HG02943 (cell line): Measurements from ENCODE around the gene CUTA.
A peak's percentile ranks its signal among the peaks of the same experiment; 100 is the strongest.

Experiments used
- ATAC-seq: cut with Tn5 transposase; IDR thresholded peaks from one replicate; pipeline ENCODE4 v1.9.1; 2021; ENCODE audit warnings: mild to moderate bottlenecking, low read depth, moderate library complexity; ENCODE audit not compliant: unreplicated experiment

The CUTA gene

GRCh38 chr6:33424855-33425667, 7.2 kb upstream of the CUTA start:
- no peak for ATAC-seq

DNA sequence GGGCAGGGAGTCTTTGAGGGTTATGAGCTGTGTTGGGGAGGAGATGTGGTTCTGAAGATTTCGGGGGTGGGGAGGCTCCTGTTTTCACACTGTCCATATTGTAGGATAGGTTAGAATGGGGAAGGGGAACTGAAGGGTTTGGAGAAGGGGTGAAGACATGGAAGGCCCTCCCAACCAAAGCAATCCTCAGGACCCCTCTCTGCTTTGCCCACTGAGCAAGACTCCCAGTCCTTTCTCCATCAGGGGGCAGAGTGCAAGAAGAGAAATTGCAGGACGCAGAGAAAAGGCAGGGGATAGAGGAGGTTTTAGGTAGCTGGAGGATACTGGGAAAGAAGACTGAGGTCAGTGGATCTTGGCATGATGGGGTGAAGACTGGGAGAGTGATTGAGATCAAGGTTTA, 5.9 kb upstream of the CUTA start:
- no peak for ATAC-seq

- ATAC-seq: no peak
Measured at GRCh38 chr6:33421344-33421643, 3.4 kb upstream of the CUTA start.

GRCh38 chr6:33420491-33421343, 2.8 kb upstream of the CUTA start:
- ATAC-seq: no peak

DNA sequence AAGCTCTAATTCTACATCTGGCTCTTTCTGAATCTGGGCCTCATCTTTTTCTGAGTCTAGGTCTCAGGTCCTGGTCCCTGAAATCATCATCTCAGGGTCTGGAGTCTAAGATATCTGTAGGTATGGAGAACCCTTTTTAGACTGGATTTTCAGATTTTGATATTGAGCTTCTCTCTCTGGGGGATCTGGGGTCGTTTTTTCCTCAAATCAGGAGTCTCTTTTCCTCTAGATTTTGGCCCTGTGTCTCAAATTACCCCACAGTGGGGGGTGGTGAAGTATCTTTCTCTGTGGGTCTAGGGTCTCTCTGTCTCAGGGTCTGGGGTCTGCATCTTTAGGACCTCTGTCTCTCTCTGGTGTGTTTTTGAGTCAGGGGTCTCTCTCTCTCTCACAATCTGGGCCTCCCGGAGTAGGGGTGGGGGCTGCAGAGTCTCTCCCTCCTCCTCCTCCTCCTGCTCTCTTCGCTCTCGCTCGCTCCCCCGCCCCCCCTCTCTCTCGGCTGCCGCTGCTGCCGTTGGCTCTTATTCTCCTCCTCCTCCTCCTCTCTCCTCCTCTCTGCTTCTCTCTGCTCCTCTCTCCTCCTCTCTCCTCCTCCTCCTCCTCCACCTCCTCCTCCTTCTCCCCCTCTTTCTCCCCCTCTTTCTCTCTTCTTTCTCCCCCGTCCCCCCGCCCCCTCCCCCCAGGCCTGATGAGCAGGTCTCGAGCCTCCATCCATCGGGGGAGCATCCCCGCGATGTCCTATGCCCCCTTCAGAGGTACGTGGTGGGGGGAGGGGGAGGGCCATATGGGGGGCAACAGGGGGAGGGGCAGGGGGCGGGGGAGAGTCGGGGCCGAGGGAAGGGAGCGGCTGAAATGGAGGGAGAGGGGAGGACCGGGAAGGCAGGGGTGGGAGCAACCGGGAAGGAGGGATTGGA, 1.9 kb upstream of the CUTA start, which contains the start of gene SYNGAP1:
SYNGAP1 (plus strand) TSS at position 486 of the 911 bp plus-strand sequence; CDS start at position 686, 200 bp downstream.
- no peak for ATAC-seq

- no peak for ATAC-seq
Measured at GRCh38 chr6:33418690-33419291, 884 bp upstream of the CUTA start.

DNA sequence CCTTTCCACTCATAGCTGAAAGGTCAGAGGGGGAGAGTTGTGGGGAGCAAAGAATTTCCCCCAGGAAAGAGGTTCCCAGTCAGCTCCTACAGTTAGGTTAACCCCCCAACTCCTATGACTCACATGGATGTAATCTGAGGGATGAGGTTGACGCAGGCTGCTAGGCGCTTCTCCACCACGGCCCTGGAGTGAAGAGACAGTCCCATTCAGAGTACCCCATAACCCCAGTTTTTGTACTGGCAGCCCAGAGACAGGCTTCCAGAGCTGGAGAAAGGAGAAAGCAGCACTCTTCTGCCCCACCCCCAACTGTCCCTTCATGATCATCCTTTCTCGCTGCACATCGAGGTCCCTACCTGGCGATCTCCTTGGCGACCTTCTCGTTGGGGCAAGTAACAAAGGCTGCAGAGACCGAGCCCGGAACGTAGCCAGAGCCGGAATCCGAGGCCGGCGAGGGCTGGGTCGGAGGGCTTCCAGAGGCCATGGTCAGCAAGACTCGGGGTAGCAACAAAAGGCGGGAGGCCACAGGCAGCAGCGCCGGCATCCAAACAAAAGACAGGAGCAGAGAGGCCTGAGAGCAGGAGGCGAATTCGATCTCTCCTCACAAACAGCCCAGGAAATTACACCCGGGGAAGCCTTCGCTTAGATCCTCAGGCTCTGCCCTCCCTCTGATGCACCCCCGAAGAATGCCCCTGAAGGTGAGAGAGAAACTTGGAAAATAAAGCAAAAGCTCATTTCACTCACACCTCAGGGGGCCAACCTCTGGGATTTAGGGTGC, 592 bp downstream of the CUTA start:
- ATAC-seq: no peak

DNA sequence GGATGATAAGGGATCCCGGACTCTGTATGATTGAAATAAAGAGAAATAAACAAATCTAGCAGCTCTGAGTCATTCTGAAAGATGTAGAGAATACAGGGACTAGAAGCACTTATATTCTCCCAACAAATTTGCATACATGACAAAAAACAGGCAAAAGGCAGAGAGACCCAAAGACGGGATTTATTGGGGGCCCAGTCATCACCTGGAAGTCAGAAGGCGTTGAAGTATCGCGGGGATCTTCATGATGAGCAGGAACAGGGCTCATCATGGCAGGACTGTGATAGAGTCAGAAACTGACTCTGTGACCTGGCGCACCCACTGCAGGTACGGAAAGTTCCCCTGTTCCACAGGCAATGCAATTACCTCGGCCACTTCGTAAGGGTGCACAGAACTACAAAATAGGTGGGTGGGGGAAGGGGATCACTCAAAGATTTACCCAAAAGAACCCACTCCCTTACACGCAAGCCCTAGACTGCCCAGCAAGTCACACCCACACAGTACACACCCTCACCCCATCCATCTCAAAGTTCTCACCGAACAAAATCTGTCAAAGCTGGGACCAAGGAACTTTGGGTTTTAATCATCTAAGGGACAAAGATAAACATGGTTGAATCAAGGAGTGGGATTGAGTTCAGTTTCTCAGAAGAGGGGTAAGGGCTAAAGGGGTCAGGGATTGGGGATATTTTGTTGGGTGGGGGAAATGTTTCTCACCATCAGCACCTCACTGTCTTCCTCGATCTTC, 1.4 kb downstream of the CUTA start:
- ATAC-seq: no peak

DNA sequence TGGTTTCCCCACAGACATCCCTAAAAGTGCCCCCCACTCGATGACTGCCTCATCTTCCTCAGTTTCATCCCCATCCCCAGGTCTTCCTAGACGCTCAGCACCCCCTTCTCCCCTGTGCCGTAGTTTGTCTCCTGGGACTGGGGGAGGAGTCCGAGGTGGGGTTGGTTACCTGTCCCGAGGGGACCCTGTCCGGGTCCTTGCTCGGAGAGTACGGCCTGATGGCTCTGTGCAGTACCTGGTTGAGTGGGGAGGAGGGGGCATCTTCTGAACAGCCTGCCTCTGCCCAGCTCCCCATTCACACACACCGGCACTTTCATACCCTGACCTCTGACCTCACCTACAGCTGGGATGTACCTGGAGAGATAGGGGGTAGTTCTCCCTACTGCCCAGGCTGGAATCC, 2.1 kb downstream of the CUTA start:
- no peak for ATAC-seq

- ATAC-seq: no peak
Measured at GRCh38 chr6:33414592-33415271, 3.2 kb downstream of the CUTA start.

GRCh38 chr6:33413241-33414120, 4.4 kb downstream of the CUTA start:
- ATAC-seq: no peak

GRCh38 chr6:33412140-33413009, 5.5 kb downstream of the CUTA start:
- ATAC-seq: no peak

GRCh38 chr6:33411632-33412005, 6.3 kb downstream of the CUTA start:
- no peak for ATAC-seq

GRCh38 chr6:33410711-33411631, 6.9 kb downstream of the CUTA start, which contains the start of gene PHF1:
TSS of gene PHF1 (plus strand) at chr6:33411014. CDS start at chr6:33412264, 1,250 bp downstream.
- peak; percentile 24 for ATAC-seq

DNA sequence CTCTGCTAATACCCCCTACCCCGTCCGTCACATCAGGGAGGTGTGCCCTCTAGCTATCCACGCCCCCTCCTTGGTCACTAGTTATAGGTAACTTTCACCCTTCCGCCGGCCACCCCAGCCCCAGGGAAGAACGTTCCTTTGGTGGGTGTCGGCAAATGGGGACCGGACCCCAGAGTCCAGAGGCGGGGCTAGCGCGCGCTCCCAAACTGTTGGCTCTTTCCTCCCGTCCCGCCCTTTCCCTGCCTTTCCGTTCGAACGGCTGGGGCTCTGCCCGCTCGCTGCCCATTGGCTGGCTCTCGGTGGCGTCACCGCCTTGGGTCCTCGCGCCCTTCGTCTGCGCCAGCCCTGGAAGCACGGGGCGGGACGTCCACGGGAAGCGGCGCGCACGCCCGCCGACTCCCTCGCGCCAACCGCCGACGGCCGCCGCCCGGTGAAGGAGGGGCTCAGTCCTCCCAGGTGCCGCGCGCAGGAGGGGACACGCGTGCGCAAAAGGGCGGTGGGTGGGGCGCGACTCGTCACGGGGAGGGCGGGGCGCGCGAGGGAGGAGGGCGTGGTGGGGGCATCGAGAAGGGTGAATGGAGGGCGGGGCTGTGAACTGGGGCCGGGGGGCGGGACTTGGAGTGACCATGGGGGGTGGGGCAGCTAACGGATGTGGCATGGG, 7.7 kb downstream of the CUTA start:
- ATAC-seq: peak; percentile 75
